K562 (cell line): Measurements from ENCODE around the gene HSPA8. TPM values are rescaled to one million over a fixed set of nuclear protein-coding genes. Genes with fewer than 3 reads are reported as not detected.

Experiments used
- ASH1L ChIP-seq: fragments of 450-650 bp; IDR thresholded peaks from 2 replicates; pipeline ENCODE4 v1.6.1; 2018; ENCODE audit warnings: borderline replicate concordance, mild to moderate bottlenecking, low read depth; ENCODE audit not compliant: partially characterized antibody
- BRD4 ChIP-seq: fragments of 200-600 bp; sonication (generic); IDR thresholded peaks from 2 replicates; pipeline ENCODE4 v1.6.1; 2017; ENCODE audit warnings: inconsistent platforms
- CC2D1A ChIP-seq: fragments of 450-650 bp; IDR thresholded peaks from 2 replicates; pipeline ENCODE4 v1.6.1; 2017; ENCODE audit warnings: mild to moderate bottlenecking
- LEF1 ChIP-seq: fragments of 450-650 bp; IDR thresholded peaks from 2 replicates; pipeline ENCODE4 v1.6.1; 2016; ENCODE audit warnings: mild to moderate bottlenecking
- NELFE ChIP-seq: IDR thresholded peaks from 2 replicates; pipeline ENCODE4 v1.6.1; 2011; ENCODE audit warnings: mild to moderate bottlenecking; ENCODE audit not compliant: insufficient read depth, insufficient read length
- PHF20 ChIP-seq: fragments of 450-650 bp; IDR thresholded peaks from 2 replicates; pipeline ENCODE4 v1.6.1; 2018; ENCODE audit not compliant: partially characterized antibody
- PHF8 ChIP-seq: fragments of 200-600 bp; sonication (generic); IDR thresholded peaks from 2 replicates; pipeline ENCODE4 v1.6.1; 2012; ENCODE audit warnings: mixed run types, mild to moderate bottlenecking, inconsistent platforms, low read length, moderate library complexity, borderline replicate concordance
- PTTG1 ChIP-seq: fragments of 450-650 bp; IDR thresholded peaks from 2 replicates; pipeline ENCODE4 v1.6.1; 2016; ENCODE audit warnings: low read depth, mild to moderate bottlenecking, missing genetic modification characterization, missing compliant biosample characterization
- SAP30 ChIP-seq: fragments of 200-600 bp; sonication (generic); IDR thresholded peaks from 2 replicates; pipeline ENCODE4 v1.6.1; 2012; ENCODE audit warnings: borderline replicate concordance, low read depth, mild to moderate bottlenecking, moderate library complexity, low read length, control low read depth, inconsistent platforms; ENCODE audit not compliant: insufficient read depth, poor library complexity, severe bottlenecking
- TAF9B ChIP-seq: fragments of 450-650 bp; IDR thresholded peaks from 2 replicates; pipeline ENCODE4 v1.6.1; 2018; ENCODE audit warnings: mild to moderate bottlenecking; ENCODE audit not compliant: partially characterized antibody
- U2AF1 ChIP-seq: fragments of 200-400 bp; formaldehyde crosslinking; optimal IDR thresholded peaks from 2 replicates; pipeline ENCODE3; 2017; ENCODE audit warnings: mild to moderate bottlenecking, low read depth, low read length, moderate library complexity
- ZNF224 ChIP-seq: sonication (generic); formaldehyde crosslinking; IDR thresholded peaks from 2 replicates; pipeline ENCODE4 v1.8.0; 2022; ENCODE audit warnings: mild to moderate bottlenecking, missing genetic modification reagents
- ZNF23 ChIP-seq: fragments of 250-450 bp; sonication (Bioruptor Pico); IDR thresholded peaks from 2 replicates; pipeline ENCODE4 v1.4.0; 2020; ENCODE audit warnings: mild to moderate bottlenecking
- ZNF232 ChIP-seq: sonication (generic); formaldehyde crosslinking; IDR thresholded peaks from 2 replicates; pipeline ENCODE4 v1.8.0; 2022; ENCODE audit warnings: mild to moderate bottlenecking, missing genetic modification reagents
- ZNF695 ChIP-seq: fragments of 450-650 bp; formaldehyde crosslinking; IDR thresholded peaks from 2 replicates; pipeline ENCODE4 v1.4.0; 2020; ENCODE audit warnings: mild to moderate bottlenecking, moderate library complexity
- polyA plus RNA-seq, 8 experiments: library from polyadenylated mRNA; depleted of rRNA in 4 of 8; stranded (reverse) in 5 of 8; unstranded in 3 of 8; fragments of >200 nt; fragmentation: Nextera tagmentation in 2 of 8; fragmentation: Illumina TruSeq in 1 of 8; extraction: Ambion mirVana in 2 of 8; extraction: Trizol in 1 of 8; gene quantifications; 2 replicates each; pipeline versions ENCODE4 v1.2.1 to v1.2.3, GENCODE V29; 2011 to 2014; ENCODE audit warnings: inconsistent platforms in 1 of 8, missing spikeins in 1 of 8
- total RNA-seq, 7 experiments: library from RNA; depleted of rRNA in 6 of 7; stranded (reverse); fragments of >200 nt in 6 of 7; fragmentation: Illumina TruSeq in 2 of 7; extraction: Trizol in 2 of 7; gene quantifications; 2 replicates each; pipeline versions ENCODE4 v1.2.1 to v1.2.3, GENCODE V29; 2011 to 2021; ENCODE audit warnings: low replicate concordance in 1 of 7
- TF ChIP-seq, protein P1 (sequence below): fragments of 450-650 bp; IDR thresholded peaks from 2 replicates; pipeline ENCODE4 v1.6.1; 2016; ENCODE audit warnings: antibody characterized with exemption
- TF ChIP-seq, protein P2 (sequence below), 2 experiments: IDR thresholded peaks; 2 replicates each; pipeline ENCODE4 v1.6.1; 2011; ENCODE audit warnings: borderline replicate concordance in 1 of 2, control low read depth in 1 of 2, low read depth in 1 of 2, low read length in 1 of 2, mild to moderate bottlenecking in 1 of 2, mixed read lengths in 1 of 2, moderate library complexity in 1 of 2; ENCODE audit not compliant: insufficient read depth in 1 of 2, insufficient read length in 1 of 2, poor library complexity in 1 of 2, severe bottlenecking in 1 of 2; ENCODE audit errors: extremely low read depth in 1 of 2
- TF ChIP-seq, protein P3 (sequence below), 2 experiments: fragments of 150-350 bp in 1 of 2; IDR thresholded peaks; 2 replicates each; pipeline ENCODE4 v1.6.1; 2012 to 2016; ENCODE audit warnings: low read depth in 2 of 2, low read length in 2 of 2, mild to moderate bottlenecking in 1 of 2, moderate library complexity in 1 of 2
- TF ChIP-seq, protein P4 (sequence below): sonication (generic); formaldehyde crosslinking; IDR thresholded peaks from 2 replicates; pipeline ENCODE4 v1.8.1; 2023; ENCODE audit warnings: mild to moderate bottlenecking, missing genetic modification reagents

HSPA8 gene
- total and polyA plus RNA-seq, 9 of the 15 experiments (the other 6 are each of a cell fraction or from before 2014, with no cell fraction given): 1,250 to 3,966 (median 2,773) TPM

DNA sequence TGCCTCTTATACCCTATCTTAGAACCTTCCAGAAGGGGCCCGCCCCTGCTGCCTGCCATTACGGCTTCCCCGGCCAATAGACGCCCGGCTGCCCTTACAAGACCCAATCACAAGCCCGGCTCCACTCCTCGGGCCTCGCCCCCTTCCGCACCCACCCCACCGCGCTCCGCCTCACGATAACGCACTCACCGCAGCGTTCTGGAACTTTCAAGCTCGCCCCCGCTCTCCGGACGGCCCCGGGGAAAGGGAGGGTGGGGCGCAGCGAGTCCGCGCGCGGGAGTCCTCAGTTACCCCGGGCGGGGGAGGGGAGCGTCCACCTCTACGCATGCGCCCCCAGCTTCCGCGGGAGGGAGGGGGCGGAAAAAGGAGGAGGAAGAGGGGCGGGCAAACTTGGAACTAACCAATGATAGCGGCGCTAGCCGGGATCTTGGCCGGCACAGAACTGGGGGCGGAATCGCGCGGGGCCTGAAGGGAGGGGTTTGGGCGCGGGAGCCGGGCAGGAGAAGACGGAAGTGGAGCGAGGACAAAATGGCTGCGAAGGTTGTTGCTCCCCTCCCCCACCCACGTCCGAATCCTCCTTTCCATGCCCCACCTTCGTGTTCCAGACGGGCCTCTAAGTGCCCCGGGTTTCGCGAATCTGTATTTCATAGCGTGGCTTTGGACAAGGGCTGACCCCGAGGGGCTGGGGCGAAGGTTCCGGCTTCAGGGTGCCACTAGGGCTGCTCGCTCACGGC is 389 bp upstream of the HSPA8 start (continued):
- TF ChIP-seq, protein P1, sequence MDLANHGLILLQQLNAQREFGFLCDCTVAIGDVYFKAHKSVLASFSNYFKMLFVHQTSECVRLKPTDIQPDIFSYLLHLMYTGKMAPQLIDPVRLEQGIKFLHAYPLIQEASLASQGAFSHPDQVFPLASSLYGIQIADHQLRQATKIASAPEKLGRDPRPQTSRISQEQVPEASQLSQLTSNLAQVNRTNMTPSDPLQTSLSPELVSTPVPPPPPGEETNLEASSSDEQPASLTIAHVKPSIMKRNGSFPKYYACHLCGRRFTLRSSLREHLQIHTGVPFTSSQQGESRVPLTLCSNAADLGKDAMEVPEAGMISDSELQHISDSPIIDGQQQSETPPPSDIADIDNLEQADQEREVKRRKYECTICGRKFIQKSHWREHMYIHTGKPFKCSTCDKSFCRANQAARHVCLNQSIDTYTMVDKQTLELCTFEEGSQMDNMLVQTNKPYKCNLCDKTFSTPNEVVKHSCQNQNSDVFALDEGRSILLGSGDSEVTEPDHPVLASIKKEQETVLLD: peak; percentile 95
- TF ChIP-seq LEF1: peak; percentile 27; the same call in 1 of the 2 replicates
- TF ChIP-seq, protein P2, sequence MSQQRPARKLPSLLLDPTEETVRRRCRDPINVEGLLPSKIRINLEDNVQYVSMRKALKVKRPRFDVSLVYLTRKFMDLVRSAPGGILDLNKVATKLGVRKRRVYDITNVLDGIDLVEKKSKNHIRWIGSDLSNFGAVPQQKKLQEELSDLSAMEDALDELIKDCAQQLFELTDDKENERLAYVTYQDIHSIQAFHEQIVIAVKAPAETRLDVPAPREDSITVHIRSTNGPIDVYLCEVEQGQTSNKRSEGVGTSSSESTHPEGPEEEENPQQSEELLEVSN (IDR thresholded peaks at IDR 0.05; ENCODE audit: borderline replicate concordance in 1 of 2, extremely low read depth in 1 of 2, insufficient read depth in 1 of 2, insufficient read length in 1 of 2, low read depth in 1 of 2, low read length in 1 of 2, poor library complexity in 1 of 2, severe bottlenecking in 1 of 2): no peak
- TF ChIP-seq ZNF224 (CRISPR knock-in tag): no peak
- no peak for TF ChIP-seq U2AF1
- TF ChIP-seq PHF20: peak; percentile 64
- TF ChIP-seq SAP30: peak; percentile 48
- TF ChIP-seq, protein P3, sequence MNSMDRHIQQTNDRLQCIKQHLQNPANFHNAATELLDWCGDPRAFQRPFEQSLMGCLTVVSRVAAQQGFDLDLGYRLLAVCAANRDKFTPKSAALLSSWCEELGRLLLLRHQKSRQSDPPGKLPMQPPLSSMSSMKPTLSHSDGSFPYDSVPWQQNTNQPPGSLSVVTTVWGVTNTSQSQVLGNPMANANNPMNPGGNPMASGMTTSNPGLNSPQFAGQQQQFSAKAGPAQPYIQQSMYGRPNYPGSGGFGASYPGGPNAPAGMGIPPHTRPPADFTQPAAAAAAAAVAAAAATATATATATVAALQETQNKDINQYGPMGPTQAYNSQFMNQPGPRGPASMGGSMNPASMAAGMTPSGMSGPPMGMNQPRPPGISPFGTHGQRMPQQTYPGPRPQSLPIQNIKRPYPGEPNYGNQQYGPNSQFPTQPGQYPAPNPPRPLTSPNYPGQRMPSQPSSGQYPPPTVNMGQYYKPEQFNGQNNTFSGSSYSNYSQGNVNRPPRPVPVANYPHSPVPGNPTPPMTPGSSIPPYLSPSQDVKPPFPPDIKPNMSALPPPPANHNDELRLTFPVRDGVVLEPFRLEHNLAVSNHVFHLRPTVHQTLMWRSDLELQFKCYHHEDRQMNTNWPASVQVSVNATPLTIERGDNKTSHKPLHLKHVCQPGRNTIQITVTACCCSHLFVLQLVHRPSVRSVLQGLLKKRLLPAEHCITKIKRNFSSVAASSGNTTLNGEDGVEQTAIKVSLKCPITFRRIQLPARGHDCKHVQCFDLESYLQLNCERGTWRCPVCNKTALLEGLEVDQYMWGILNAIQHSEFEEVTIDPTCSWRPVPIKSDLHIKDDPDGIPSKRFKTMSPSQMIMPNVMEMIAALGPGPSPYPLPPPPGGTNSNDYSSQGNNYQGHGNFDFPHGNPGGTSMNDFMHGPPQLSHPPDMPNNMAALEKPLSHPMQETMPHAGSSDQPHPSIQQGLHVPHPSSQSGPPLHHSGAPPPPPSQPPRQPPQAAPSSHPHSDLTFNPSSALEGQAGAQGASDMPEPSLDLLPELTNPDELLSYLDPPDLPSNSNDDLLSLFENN (IDR thresholded peaks at IDR 0.05; ENCODE audit: low read depth in 2 of 2, low read length in 2 of 2): peak in 1 of 2 experiments; percentile 28; a peak in 1 of 4 replicates
- no peak for TF ChIP-seq NELFE
- TF ChIP-seq BRD4: peak; percentile 100
- TF ChIP-seq PHF8: peak; percentile 51; the same call in 1 of the 2 replicates
- TF ChIP-seq, protein P4, sequence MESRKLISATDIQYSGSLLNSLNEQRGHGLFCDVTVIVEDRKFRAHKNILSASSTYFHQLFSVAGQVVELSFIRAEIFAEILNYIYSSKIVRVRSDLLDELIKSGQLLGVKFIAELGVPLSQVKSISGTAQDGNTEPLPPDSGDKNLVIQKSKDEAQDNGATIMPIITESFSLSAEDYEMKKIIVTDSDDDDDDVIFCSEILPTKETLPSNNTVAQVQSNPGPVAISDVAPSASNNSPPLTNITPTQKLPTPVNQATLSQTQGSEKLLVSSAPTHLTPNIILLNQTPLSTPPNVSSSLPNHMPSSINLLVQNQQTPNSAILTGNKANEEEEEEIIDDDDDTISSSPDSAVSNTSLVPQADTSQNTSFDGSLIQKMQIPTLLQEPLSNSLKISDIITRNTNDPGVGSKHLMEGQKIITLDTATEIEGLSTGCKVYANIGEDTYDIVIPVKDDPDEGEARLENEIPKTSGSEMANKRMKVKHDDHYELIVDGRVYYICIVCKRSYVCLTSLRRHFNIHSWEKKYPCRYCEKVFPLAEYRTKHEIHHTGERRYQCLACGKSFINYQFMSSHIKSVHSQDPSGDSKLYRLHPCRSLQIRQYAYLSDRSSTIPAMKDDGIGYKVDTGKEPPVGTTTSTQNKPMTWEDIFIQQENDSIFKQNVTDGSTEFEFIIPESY: no peak; the same call in 1 of the 2 replicates
- TF ChIP-seq TAF9B: peak; percentile 79
- no peak for TF ChIP-seq ZNF232
- TF ChIP-seq ZNF23 (CRISPR knock-in tag): no peak
- TF ChIP-seq ZNF695 (CRISPR knock-in tag): no peak
- no peak for TF ChIP-seq PTTG1 (tag)
- peak; percentile 43; the same call in 1 of the 2 replicates for TF ChIP-seq CC2D1A
- TF ChIP-seq ASH1L: peak; percentile 71
